ENCODE data around the gene GPLD1.

Gene GPLD1

DNA sequence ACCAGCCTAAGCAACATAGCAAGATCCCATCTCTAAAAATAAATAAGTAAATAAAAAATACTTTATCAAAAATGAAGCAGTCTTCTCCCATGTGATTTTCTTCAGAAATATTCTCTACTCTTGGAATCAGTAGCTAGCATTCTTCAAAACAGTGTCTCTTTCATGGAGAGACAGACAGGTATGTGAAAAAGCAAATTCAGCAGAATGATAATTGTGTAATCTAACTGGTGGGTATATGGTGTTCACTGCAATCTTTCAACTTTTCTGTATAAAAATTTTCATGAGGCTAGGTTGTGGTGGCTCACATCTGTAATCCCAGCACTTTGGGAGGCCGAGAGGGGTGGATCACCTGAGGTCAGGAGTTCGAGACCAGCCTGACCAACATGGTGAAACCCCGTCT, 78.8 kb downstream of the GPLD1 start:
- H3K4me1 ChIP-seq (ENCODE audit: low read length) = peaks cover 21% of the 10 kb centered on the region
- peaks cover 38% of the 10 kb centered on the region for H3K79me2 ChIP-seq (ENCODE audit: low read length)
- no peaks in the 10 kb centered on the region for H3K27me3 ChIP-seq (replicated peaks; ENCODE audit: insufficient read depth, low read length)
- no peaks in the 10 kb centered on the region for H3K9me2 ChIP-seq (replicated peaks; ENCODE audit: insufficient read depth, low read length)
- H3F3A ChIP-seq (ENCODE audit: insufficient read depth, low read length) = peaks cover 12% of the 10 kb centered on the region; the same call in 1 of the 2 replicates
- DNase-seq = no peak
- peaks cover 9% of the 10 kb centered on the region for H3K36me3 ChIP-seq (replicated peaks; ENCODE audit: insufficient read depth, low read length)
- no peak overlapping the region for H3K27ac ChIP-seq (ENCODE audit: low read length)
- no peaks in the 10 kb centered on the region for H3K9me3 ChIP-seq (replicated peaks; ENCODE audit: insufficient read depth, low read length)
- H3K4me3 ChIP-seq (ENCODE audit: low read length) = no peak overlapping the region
- H3K4me2 ChIP-seq (ENCODE audit: low read depth, low read length) = no peak overlapping the region
- no peak for TF ChIP-seq EZH2phosphoT487 (IDR thresholded peaks at IDR 0.05; ENCODE audit: low read length)
- no peak for TF ChIP-seq EZH2 (optimal IDR thresholded peaks at IDR 0.05; ENCODE audit: low read depth, low read length)
- TF ChIP-seq, protein P1, sequence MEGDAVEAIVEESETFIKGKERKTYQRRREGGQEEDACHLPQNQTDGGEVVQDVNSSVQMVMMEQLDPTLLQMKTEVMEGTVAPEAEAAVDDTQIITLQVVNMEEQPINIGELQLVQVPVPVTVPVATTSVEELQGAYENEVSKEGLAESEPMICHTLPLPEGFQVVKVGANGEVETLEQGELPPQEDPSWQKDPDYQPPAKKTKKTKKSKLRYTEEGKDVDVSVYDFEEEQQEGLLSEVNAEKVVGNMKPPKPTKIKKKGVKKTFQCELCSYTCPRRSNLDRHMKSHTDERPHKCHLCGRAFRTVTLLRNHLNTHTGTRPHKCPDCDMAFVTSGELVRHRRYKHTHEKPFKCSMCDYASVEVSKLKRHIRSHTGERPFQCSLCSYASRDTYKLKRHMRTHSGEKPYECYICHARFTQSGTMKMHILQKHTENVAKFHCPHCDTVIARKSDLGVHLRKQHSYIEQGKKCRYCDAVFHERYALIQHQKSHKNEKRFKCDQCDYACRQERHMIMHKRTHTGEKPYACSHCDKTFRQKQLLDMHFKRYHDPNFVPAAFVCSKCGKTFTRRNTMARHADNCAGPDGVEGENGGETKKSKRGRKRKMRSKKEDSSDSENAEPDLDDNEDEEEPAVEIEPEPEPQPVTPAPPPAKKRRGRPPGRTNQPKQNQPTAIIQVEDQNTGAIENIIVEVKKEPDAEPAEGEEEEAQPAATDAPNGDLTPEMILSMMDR (IDR thresholded peaks at IDR 0.05; ENCODE audit: low read length) = no peak
- H4K20me1 ChIP-seq (ENCODE audit: insufficient read depth, low read length) = no peaks in the 10 kb centered on the region; the same call in 1 of the 2 replicates
- no peak overlapping the region for H3K9ac ChIP-seq (ENCODE audit: low read length)
- no peak overlapping the region for H2AFZ ChIP-seq (ENCODE audit: low read length)

DNA sequence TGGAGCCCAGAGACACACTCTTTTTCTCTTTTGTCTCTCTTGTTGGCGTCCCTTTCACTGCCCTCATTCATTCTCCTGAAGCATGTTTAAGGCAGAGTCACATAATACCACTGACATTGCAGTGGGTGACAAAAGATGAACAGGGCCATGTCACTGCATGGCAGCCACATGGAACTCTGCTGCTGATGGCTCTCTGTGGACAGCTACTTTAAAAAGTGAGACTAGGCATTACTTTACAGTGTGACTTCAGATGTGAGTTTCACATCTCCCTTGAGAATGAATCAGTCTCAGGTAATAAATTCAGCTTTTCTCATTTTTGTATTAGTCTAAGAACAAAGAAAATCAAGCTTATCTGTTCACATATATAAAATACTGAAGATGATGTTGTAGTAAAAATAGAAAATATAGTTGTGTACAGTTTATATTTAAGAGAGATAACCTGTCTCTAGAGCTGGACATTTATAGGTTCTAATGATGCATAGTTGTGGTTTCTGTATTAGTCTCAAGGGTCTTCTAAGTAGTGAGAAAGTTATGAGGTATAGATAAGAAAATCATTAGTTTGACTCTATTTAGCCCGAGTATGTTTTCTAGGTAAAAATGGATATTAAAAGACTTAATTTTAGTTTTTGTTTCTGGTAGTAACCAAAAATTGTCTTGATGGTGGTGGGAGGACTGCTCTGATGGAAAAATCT, 80.5 kb downstream of the GPLD1 start:
- Histone ChIP-seq H3K9ac (ENCODE audit: low read length) (no peak overlapping the region), H3K4me1 (ENCODE audit: low read length) (peaks cover 27% of the 10 kb centered on the region), H3F3A (ENCODE audit: insufficient read depth, low read length) (peaks cover 12% of the 10 kb centered on the region; the same call in 1 of the 2 replicates), H3K9me3 (replicated peaks; ENCODE audit: insufficient read depth, low read length) (no peaks in the 10 kb centered on the region), H3K79me2 (ENCODE audit: low read length) (peaks cover 54% of the 10 kb centered on the region), H3K36me3 (replicated peaks; ENCODE audit: insufficient read depth, low read length) (peaks cover 9% of the 10 kb centered on the region), H3K4me2 (ENCODE audit: low read depth, low read length) (no peak overlapping the region), H3K27me3 (replicated peaks; ENCODE audit: insufficient read depth, low read length) (no peaks in the 10 kb centered on the region), H4K20me1 (ENCODE audit: insufficient read depth, low read length) (no peaks in the 10 kb centered on the region; the same call in 1 of the 2 replicates), H3K4me3 (ENCODE audit: low read length) (no peak overlapping the region), H3K9me2 (replicated peaks; ENCODE audit: insufficient read depth, low read length) (no peaks in the 10 kb centered on the region), H3K27ac (ENCODE audit: low read length) (peak overlapping the region; percentile 32; the same call in 1 of the 2 replicates), H2AFZ (ENCODE audit: low read length) (no peak overlapping the region)
- DNase-seq = no peak
- no peak for TF ChIP-seq EZH2 (optimal IDR thresholded peaks at IDR 0.05; ENCODE audit: low read depth, low read length)
- no peak for TF ChIP-seq EZH2phosphoT487 (IDR thresholded peaks at IDR 0.05; ENCODE audit: low read length)
- TF ChIP-seq, protein P1 (IDR thresholded peaks at IDR 0.05; ENCODE audit: low read length) = no peak

DNA sequence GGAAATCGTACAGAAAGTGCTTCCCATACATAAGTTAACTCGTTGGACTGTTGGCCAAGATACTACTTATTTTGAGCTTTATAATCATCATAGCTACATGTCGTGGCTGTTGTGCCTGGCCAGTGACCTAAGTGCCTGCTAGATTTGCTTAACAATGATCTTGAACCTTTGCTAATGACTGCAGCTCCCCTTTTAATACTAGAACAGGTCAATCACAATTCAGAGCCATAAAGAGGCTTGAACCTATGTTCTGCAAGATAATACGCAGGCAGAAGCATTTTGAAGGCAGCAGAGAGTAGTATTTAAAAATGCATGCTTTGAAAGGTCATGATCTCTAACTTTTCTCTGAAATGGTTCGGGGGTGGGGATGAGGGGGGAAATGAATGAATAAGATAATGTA, 84.1 kb downstream of the GPLD1 start:
- Histone ChIP-seq H3K4me2 (ENCODE audit: low read depth, low read length) (no peak overlapping the region), H3K4me3 (ENCODE audit: low read length) (no peak overlapping the region), H2AFZ (ENCODE audit: low read length) (no peak overlapping the region), H3F3A (ENCODE audit: insufficient read depth, low read length) (peaks cover 12% of the 10 kb centered on the region; the same call in 1 of the 2 replicates), H3K9ac (ENCODE audit: low read length) (no peak overlapping the region), H3K4me1 (ENCODE audit: low read length) (peaks cover 31% of the 10 kb centered on the region), H3K27me3 (replicated peaks; ENCODE audit: insufficient read depth, low read length) (no peaks in the 10 kb centered on the region), H3K36me3 (replicated peaks; ENCODE audit: insufficient read depth, low read length) (peaks cover 9% of the 10 kb centered on the region; the same call in 1 of the 2 replicates), H4K20me1 (ENCODE audit: insufficient read depth, low read length) (no peaks in the 10 kb centered on the region; the same call in 1 of the 2 replicates), H3K9me3 (replicated peaks; ENCODE audit: insufficient read depth, low read length) (no peaks in the 10 kb centered on the region), H3K27ac (ENCODE audit: low read length) (no peak overlapping the region), H3K9me2 (replicated peaks; ENCODE audit: insufficient read depth, low read length) (no peaks in the 10 kb centered on the region), H3K79me2 (ENCODE audit: low read length) (peaks cover 59% of the 10 kb centered on the region)
- DNase-seq = no peak
- TF ChIP-seq EZH2 (optimal IDR thresholded peaks at IDR 0.05; ENCODE audit: low read depth, low read length) = no peak
- TF ChIP-seq EZH2phosphoT487 (IDR thresholded peaks at IDR 0.05; ENCODE audit: low read length) = no peak
- TF ChIP-seq, protein P1 (IDR thresholded peaks at IDR 0.05; ENCODE audit: low read length) = no peak

Data from MM.1S (cell line).